DND-41 (cell line): ENCODE results near the gene LPAR1.

Source experiments
- ATAC-seq: fragments of 200-7000 bp; cut with Tn5 transposase; 3 replicates; pipeline ENCODE4 v1.9.1; 2021; ENCODE audit warnings: low read depth; ENCODE audit not compliant: insufficient read depth
- DNase-seq: peaks from one replicate; pipeline ENCODE4 v3.0.0-alpha.2; 2020
- H2AFZ ChIP-seq: 2 replicates; pipeline ENCODE4 v1.6.0; 2012; ENCODE audit warnings: low read depth, low read length
- H3K27ac ChIP-seq: 2 replicates; pipeline ENCODE4 v1.5.1; 2012; ENCODE audit warnings: low read length, inconsistent platforms
- H3K27me3 ChIP-seq: fragments of 200-600 bp; sonication (generic); 2 replicates; pipeline ENCODE4 v1.6.0; 2012; ENCODE audit warnings: low read length, mild to moderate bottlenecking, inconsistent platforms; ENCODE audit not compliant: insufficient read depth, poor library complexity
- H3K36me3 ChIP-seq: 2 replicates; pipeline ENCODE4 v1.5.1; 2012; ENCODE audit warnings: low read length, inconsistent platforms; ENCODE audit not compliant: insufficient read depth
- H3K4me1 ChIP-seq: 2 replicates; pipeline ENCODE4 v1.5.1; 2012; ENCODE audit warnings: mild to moderate bottlenecking, low read length; ENCODE audit not compliant: insufficient read depth
- H3K4me2 ChIP-seq: 2 replicates; pipeline ENCODE4 v1.6.0; 2012; ENCODE audit warnings: mild to moderate bottlenecking, moderate library complexity, low read length, inconsistent platforms; ENCODE audit not compliant: insufficient read depth
- H3K4me3 ChIP-seq, 2 experiments: fragments of 200-600 bp in 1 of 2; shearing (Covaris generic) in 1 of 2; 2 replicates each; pipeline ENCODE4 v1.5.1; 2012 to 2016; ENCODE audit warnings: inconsistent platforms in 2 of 2, low read length in 2 of 2, mild to moderate bottlenecking in 2 of 2, low read depth in 1 of 2, moderate library complexity in 1 of 2
- H3K79me2 ChIP-seq: 2 replicates; pipeline ENCODE4 v1.6.0; 2012; ENCODE audit warnings: low read length, inconsistent platforms; ENCODE audit not compliant: insufficient read depth
- H3K9ac ChIP-seq: 2 replicates; pipeline ENCODE4 v1.6.0; 2012; ENCODE audit warnings: low read depth, mild to moderate bottlenecking, inconsistent platforms, low read length, moderate library complexity
- H3K9me3 ChIP-seq: 2 replicates; pipeline ENCODE4 v1.5.1; 2012; ENCODE audit warnings: low read length, moderate library complexity, mild to moderate bottlenecking, inconsistent platforms; ENCODE audit not compliant: insufficient read depth, severe bottlenecking
- H4K20me1 ChIP-seq: 2 replicates; pipeline ENCODE4 v1.6.0; 2012; ENCODE audit warnings: low read length; ENCODE audit not compliant: insufficient read depth
- EZH2 ChIP-seq: IDR thresholded peaks from 3 replicates; pipeline ENCODE4 v1.6.1; 2012; ENCODE audit warnings: borderline replicate concordance, low read depth, mild to moderate bottlenecking, moderate library complexity, low read length, inconsistent platforms; ENCODE audit not compliant: severe bottlenecking
- TF ChIP-seq, protein P1 (sequence below): IDR thresholded peaks from 2 replicates; pipeline ENCODE4 v1.5.1; 2012; ENCODE audit warnings: borderline replicate concordance, low read length, moderate library complexity, mild to moderate bottlenecking; ENCODE audit not compliant: poor library complexity, severe bottlenecking; ENCODE audit errors: extremely low read depth

The LPAR1 gene

DNA sequence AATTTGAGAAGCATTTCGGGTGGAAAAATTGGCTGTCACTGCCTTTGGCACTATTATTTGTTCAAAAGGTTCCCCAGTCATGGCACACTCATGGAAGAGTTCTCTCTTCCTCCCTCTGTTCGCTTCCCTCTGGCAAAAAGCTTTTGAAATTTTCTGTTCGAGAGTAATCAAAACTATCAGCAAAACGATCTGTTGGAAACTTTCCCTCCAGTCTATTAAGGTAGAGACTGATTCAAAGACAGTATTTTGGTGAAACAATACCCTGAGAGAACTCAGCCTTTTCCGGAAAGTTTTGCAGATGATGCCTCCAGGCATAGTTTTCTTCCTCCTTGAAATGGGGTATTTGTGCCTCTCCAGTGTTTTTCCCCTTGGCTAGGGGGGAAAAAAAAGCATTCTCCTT, 3.6 kb upstream of the LPAR1 start:
- no peak overlapping the region for H3K27ac ChIP-seq
- H3K4me3 ChIP-seq: no peak overlapping the region
- H4K20me1 ChIP-seq: no peaks in the 10 kb centered on the region
- DNase-seq (no peak), ATAC-seq (no peak)
- no peak overlapping the region for H2AFZ ChIP-seq
- H3K36me3 ChIP-seq: no peaks in the 10 kb centered on the region
- H3K27me3 ChIP-seq: no peaks in the 10 kb centered on the region
- no peak overlapping the region for H3K4me2 ChIP-seq
- no peaks in the 10 kb centered on the region for H3K4me1 ChIP-seq
- no peak for TF ChIP-seq EZH2
- TF ChIP-seq, protein P1, sequence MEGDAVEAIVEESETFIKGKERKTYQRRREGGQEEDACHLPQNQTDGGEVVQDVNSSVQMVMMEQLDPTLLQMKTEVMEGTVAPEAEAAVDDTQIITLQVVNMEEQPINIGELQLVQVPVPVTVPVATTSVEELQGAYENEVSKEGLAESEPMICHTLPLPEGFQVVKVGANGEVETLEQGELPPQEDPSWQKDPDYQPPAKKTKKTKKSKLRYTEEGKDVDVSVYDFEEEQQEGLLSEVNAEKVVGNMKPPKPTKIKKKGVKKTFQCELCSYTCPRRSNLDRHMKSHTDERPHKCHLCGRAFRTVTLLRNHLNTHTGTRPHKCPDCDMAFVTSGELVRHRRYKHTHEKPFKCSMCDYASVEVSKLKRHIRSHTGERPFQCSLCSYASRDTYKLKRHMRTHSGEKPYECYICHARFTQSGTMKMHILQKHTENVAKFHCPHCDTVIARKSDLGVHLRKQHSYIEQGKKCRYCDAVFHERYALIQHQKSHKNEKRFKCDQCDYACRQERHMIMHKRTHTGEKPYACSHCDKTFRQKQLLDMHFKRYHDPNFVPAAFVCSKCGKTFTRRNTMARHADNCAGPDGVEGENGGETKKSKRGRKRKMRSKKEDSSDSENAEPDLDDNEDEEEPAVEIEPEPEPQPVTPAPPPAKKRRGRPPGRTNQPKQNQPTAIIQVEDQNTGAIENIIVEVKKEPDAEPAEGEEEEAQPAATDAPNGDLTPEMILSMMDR: no peak
- H3K9me3 ChIP-seq: no peaks in the 10 kb centered on the region
- H3K79me2 ChIP-seq: no peaks in the 10 kb centered on the region
- H3K9ac ChIP-seq: no peak overlapping the region

DNA sequence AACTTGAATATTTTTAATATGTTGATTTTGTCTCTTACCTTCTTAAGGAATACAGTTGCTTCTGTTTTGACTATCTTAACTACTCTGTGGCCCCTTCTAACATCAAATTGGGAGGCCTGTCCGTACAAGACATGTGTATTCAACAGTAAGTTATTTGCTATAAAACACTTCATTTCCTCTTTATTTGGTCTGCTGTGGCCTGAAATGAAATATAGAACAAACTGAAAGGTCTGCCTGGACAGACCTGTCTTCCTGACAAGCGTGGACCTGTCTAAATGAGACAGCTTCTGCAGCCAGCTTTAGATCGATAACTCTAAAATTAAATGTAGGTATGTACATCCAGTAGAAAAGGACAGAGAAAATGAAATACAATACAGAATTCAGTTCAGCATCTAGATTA, 2.2 kb upstream of the LPAR1 start:
- no peaks in the 10 kb centered on the region for H4K20me1 ChIP-seq
- H3K9me3 ChIP-seq: no peaks in the 10 kb centered on the region
- H3K79me2 ChIP-seq: no peaks in the 10 kb centered on the region
- no peak overlapping the region for H3K27ac ChIP-seq
- ATAC-seq: no peak
- no peaks in the 10 kb centered on the region for H3K27me3 ChIP-seq
- TF ChIP-seq, protein P1: no peak
- TF ChIP-seq EZH2: no peak
- H3K9ac ChIP-seq: no peak overlapping the region
- no peak overlapping the region for H2AFZ ChIP-seq
- H3K4me2 ChIP-seq: no peak overlapping the region
- DNase-seq: no peak
- no peaks in the 10 kb centered on the region for H3K4me1 ChIP-seq
- no peaks in the 10 kb centered on the region for H3K36me3 ChIP-seq
- H3K4me3 ChIP-seq: no peak overlapping the region

DNA sequence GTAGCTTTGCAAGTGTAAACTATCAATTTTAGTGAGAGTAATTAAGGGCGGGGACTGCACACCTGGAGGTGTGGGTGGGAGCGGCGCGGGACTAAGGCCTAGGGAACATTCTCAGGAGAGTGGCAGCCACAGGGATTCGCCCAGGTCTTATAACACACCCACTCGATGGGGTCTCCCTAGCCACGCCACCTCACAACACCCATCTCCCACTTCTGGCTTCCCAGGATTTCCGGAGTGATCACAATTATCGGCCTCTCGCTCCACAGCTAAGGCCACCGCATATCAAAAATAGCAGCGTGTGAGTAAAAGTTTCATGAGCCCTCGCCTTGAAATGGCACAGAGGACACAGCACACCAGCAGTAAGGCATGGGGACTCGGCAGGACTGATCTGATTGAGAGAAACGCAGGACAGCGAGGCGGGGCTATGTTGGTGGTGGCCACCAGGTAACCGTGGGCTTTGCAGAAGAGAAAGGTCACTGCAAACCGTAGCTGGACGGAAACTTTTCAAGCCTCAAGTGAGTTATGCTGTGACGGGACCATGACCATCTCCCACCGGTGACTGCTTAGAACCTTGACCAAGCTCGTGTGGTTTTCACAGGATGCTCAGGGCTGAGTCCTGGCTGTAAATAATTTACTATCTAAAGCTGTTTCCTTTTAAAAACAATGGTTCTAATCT, 1.1 kb upstream of the LPAR1 start:
- Histone ChIP-seq H4K20me1 (no peaks in the 10 kb centered on the region), H3K4me3 (no peak overlapping the region), H3K9ac (no peak overlapping the region), H3K36me3 (no peaks in the 10 kb centered on the region), H3K4me2 (no peak overlapping the region), H3K4me1 (no peaks in the 10 kb centered on the region), H3K27ac (no peak overlapping the region), H3K9me3 (no peaks in the 10 kb centered on the region), H3K79me2 (no peaks in the 10 kb centered on the region), H3K27me3 (no peaks in the 10 kb centered on the region), H2AFZ (no peak overlapping the region)
- ATAC-seq (no peak), DNase-seq (no peak)
- TF ChIP-seq, protein P1: no peak
- TF ChIP-seq EZH2: no peak
